Small intestine (tissue), 7 donors: ENCODE results near the gene RASA1. TPM values are rescaled to one million over a fixed set of nuclear protein-coding genes. Genes with fewer than 3 reads are reported as not detected.
"Not testable (repeated sequence)": the region's sequence is repeated elsewhere in the genome, so short reads cannot be mapped to it uniquely, and the experiment has no call there.

Experiments used
- DNase-seq, 2 donors: peaks; one replicate each; pipeline versions ENCODE4 v3.0.0 to v3.0.0-alpha.2; 2013
- FAIRE-seq: peaks from 2 replicates; lab custom pipeline; 2012; peaks lifted over from hg19 to GRCh38; lab: Jason Lieb, UNC
- H3K27ac ChIP-seq, 3 donors: one replicate each; pipeline ENCODE4 v1.5.1; 2013; ENCODE audit warnings: low read length in 2 of 3, mild to moderate bottlenecking in 2 of 3, control low read depth in 1 of 3, inconsistent platforms in 1 of 3, low read depth in 1 of 3, moderate library complexity in 1 of 3
- H3K27me3 ChIP-seq, 3 donors: one replicate each; pipeline ENCODE4 v1.6.1; 2013; ENCODE audit warnings: low read length in 3 of 3, inconsistent platforms in 1 of 3; ENCODE audit not compliant: control insufficient read depth in 3 of 3, insufficient read depth in 3 of 3
- H3K36me3 ChIP-seq, 3 donors: one replicate each; pipeline ENCODE4 v1.6.1; 2013; ENCODE audit warnings: low read length in 3 of 3, inconsistent platforms in 1 of 3, low read depth in 1 of 3, mild to moderate bottlenecking in 1 of 3, moderate library complexity in 1 of 3; ENCODE audit not compliant: control insufficient read depth in 3 of 3, insufficient read depth in 2 of 3
- H3K4me1 ChIP-seq, 3 donors: one replicate each; pipeline ENCODE4 v1.6.1; 2013; ENCODE audit warnings: low read length in 2 of 3, inconsistent platforms in 1 of 3, low read depth in 1 of 3, mild to moderate bottlenecking in 1 of 3, moderate library complexity in 1 of 3; ENCODE audit not compliant: control insufficient read depth in 3 of 3, insufficient read depth in 2 of 3
- H3K4me3 ChIP-seq, 3 donors: one replicate each; pipeline ENCODE4 v1.5.1; 2013; ENCODE audit warnings: low read length in 3 of 3, control low read depth in 1 of 3, inconsistent platforms in 1 of 3, low read depth in 1 of 3, mild to moderate bottlenecking in 1 of 3, moderate library complexity in 1 of 3
- H3K9me3 ChIP-seq, 2 donors: one replicate each; pipeline ENCODE4 v1.6.1; 2013; ENCODE audit warnings: low read depth in 1 of 2, low read length in 1 of 2; ENCODE audit not compliant: control insufficient read depth in 2 of 2, insufficient read depth in 1 of 2
- WGBS, 3 donors: extraction: QIAGEN DNeasy Blood & Tissue Kit; methylation state at CpG; one replicate each; pipeline ENCODE4 v1.1.7; 2013; 5-methylcytosine and 5-hydroxymethylcytosine counted together
- polyA plus RNA-seq, 4 donors: library from polyadenylated mRNA; stranded (reverse) in 3 of 4; unstranded in 1 of 4; fragments of 200-250 nt in 3 of 4; fragments of 120-200 nt in 1 of 4; gene quantifications; one replicate each; pipeline versions ENCODE4 v1.2.1 to v1.2.3, GENCODE V29; 2013
- donor health status: healthy with polysubstance abuse.
- donor health status: control.
- donor health status: control.
- donor health status: Bipolar disorder and iron deficiency.
- donor health status: healthy.

RASA1 gene
- polyA plus RNA-seq, 4 donors, result 9.5 to 30.5 (median 13.7) TPM

DNA sequence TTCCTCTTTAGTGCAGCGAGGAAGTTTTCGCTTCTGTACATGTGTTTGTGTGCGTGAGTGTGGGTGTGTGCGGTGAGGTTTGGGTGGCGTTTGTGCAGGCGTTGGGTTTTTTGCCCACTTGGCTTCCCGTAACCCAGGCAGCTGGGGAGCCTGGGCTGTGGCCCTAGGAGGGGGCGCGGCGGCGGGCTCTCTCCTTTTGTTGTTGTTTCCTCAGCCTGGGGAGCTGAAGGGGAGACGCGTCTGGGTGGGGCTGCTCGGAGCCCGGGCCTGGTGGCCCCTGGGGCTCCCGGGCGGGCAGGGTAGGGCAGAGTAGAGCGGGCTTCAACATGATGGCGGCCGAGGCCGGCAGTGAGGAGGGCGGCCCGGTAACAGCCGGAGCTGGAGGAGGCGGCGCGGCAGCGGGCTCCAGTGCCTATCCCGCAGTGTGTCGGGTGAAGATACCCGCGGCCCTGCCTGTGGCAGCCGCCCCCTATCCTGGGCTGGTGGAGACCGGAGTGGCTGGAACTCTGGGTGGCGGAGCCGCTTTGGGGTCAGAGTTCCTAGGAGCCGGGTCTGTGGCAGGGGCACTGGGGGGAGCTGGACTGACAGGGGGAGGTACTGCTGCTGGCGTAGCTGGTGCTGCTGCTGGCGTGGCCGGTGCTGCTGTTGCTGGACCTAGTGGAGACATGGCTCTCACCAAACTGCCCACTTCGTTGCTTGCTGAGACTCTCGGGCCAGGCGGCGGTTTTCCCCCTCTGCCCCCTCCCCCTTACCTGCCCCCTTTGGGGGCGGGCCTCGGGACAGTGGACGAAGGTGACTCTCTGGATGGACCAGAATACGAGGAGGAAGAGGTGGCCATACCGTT, 665 bp downstream of the RASA1 start:
- Histone ChIP-seq H3K4me1 (peaks cover 0 to 5% (median 3%) of the 10 kb centered on the region in 3 donors), H3K4me3 (peak overlapping the region; percentile 73 to 96 (median 91)), H3K27me3 (no peaks in the 10 kb centered on the region), H3K27ac (peak overlapping the region; percentile 91 to 98 (median 93)), H3K9me3 (no peaks in the 10 kb centered on the region), H3K36me3 (peaks cover 0 to 10% (median 0%) of the 10 kb centered on the region in 3 donors)
- no peak for FAIRE-seq
- peak; percentile 70 to 91 for DNase-seq
- WGBS, 3 donors, result 0% methylated on average over 40 to 49 of the region's 49 CpGs

DNA sequence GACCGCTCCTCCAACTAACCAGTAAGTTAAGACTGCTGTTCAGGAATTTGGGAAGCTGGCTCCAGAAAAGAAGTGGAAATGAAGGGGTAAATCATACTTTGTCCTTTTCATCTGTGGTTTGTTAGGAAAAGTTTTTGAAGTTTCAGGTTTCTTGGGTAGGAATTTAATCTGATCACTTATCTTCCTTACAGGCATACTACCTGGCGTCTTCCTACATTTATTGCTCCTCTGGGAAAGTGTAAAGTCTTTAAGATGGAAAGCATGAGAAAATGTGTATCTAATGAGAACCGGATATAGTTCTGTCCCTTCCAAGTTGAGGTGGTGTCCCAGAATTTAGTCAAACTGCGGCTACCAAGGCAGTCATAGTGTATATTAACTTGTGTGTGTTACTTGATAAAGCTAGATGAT, 1.3 kb downstream of the RASA1 start:
- H3K27me3 ChIP-seq, result no peaks in the 10 kb centered on the region
- WGBS, 3 donors, result 3 to 7% (median 7%) methylated on average over 4 of the region's 4 CpGs
- no peaks in the 10 kb centered on the region for H3K9me3 ChIP-seq
- no peak for FAIRE-seq
- peaks cover 0 to 7% (median 3%) of the 10 kb centered on the region in 3 donors for H3K4me1 ChIP-seq
- peak overlapping the region; percentile 73 to 96 (median 91) for H3K4me3 ChIP-seq
- H3K36me3 ChIP-seq, result peaks cover 0 to 15% (median 0%) of the 10 kb centered on the region in 3 donors
- peak overlapping the region; percentile 91 to 98 (median 93) for H3K27ac ChIP-seq
- DNase-seq, result peak in 1 of 2 donors; percentile 54

DNA sequence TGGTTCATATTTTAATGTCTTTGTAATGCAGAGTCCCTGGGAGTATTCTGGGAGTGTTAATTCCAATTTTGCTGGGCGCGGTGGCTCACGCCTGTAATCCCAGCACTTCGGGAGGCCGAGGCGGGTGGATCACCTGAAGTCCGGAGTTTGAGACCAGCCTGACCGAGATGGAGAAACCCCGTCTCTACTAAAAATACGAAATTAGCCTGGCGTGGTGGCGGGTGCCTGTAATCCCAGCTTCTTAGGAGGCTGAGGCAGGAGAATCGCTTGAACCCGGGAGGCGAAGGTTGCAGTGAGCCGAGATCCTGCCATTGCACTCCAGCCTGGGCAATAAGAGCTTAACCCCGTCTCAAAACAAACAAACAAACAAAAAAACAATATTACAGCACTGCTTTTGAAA, 3.2 kb downstream of the RASA1 start:
- Histone ChIP-seq H3K4me1 (peaks cover 0 to 11% (median 3%) of the 10 kb centered on the region in 3 donors), H3K36me3 (peaks cover 0 to 19% (median 0%) of the 10 kb centered on the region in 3 donors)
- H3K27me3 ChIP-seq, FAIRE-seq, H3K27ac ChIP-seq, H3K9me3 ChIP-seq, H3K4me3 ChIP-seq, DNase-seq: not testable (repeated sequence)
- 97 to 98% (median 98%) methylated on average over 17 of the region's 17 CpGs for WGBS, 3 donors

DNA sequence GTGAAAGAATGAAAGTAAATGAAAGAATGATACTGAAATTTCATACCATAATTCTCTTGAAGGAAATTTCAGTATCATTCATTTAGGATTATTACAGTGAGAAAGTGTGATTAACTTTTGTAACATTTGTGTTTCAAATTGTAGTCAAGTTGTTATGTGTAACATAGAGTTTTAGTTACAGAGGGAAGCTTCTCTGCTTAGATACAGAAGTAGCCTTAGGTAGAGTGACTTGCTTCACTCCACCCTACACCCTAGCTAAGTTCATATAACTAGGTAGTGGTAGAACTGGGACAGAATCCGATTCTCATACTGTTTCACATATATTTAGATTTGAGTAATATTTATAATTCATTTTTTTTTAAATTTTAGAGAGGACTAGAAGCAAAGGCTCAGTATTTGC, 9.0 kb downstream of the RASA1 start:
- H3K27ac ChIP-seq, result no peak overlapping the region
- H3K4me1 ChIP-seq, result peaks cover 0 to 6% (median 0%) of the 10 kb centered on the region in 3 donors
- FAIRE-seq (no peak), DNase-seq (no peak)
- H3K27me3 ChIP-seq, result no peaks in the 10 kb centered on the region
- H3K9me3 ChIP-seq, result no peaks in the 10 kb centered on the region
- 86 to 94% (median 88%) methylated on average over 1 of the region's 1 CpG for WGBS, 3 donors
- no peak overlapping the region for H3K4me3 ChIP-seq
- peaks cover 0 to 16% (median 0%) of the 10 kb centered on the region in 3 donors for H3K36me3 ChIP-seq

DNA sequence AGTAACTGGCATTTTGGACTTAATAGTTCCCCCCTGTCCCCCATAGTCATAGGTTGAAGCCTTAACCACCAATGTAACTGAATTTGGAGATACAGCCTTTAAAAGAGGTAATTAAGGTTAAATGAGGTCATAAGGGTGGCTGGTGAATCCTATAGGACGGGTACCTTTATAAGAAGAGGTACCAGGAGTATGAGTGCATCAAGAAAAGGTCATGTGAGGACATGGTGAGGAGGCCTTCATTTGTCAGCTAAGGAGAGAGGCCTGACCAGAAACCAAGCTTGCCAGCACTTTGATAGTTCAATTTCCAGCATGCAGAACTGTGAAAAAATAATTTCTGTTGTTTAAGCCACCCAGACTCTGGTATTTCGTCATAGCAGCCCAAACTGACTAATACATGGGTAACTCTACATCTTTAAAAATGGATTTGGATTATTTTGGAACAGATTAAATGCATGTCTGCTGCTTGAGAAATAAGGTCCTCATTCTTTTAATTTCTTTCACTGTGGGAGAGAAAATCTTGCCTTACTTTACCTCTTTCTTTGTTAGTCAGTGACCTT, 9.7 kb downstream of the RASA1 start:
- Histone ChIP-seq H3K36me3 (peaks cover 0 to 12% (median 0%) of the 10 kb centered on the region in 3 donors), H3K9me3 (no peaks in the 10 kb centered on the region), H3K4me3 (no peak overlapping the region), H3K4me1 (peaks cover 0 to 6% (median 0%) of the 10 kb centered on the region in 3 donors), H3K27ac (no peak overlapping the region), H3K27me3 (no peaks in the 10 kb centered on the region)
- 88 to 96% (median 96%) methylated on average over 2 of the region's 2 CpGs for WGBS, 3 donors
- DNase-seq, result no peak
- no peak for FAIRE-seq

DNA sequence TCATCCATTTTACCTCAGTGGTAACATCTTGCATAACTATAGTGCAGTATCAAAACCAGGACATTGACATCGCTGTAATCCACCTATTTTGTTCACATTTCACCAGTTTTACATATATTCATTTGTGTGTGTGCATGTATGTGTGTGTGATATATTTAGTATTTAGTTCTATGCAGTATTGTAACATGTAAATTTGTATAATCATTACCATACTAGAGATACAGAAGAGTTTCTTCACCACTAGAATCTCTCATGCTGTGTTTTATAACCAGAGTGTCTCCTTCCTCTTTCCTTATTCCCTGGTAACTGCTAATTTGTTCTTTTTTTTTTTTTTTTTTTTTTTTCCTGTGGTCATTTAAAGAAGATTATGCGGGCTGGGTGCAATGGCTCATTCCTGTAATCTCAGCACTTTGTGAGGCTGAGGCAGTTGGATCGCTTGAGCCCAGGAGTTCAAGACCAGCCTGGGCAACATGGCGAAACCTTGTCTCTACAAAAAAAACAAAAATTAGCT, 11.0 kb downstream of the RASA1 start:
- Histone ChIP-seq H3K9me3 (no peaks in the 10 kb centered on the region), H3K27me3 (no peaks in the 10 kb centered on the region), H3K27ac (no peak overlapping the region), H3K36me3 (peaks cover 0 to 11% (median 0%) of the 10 kb centered on the region in 3 donors), H3K4me3 (no peak overlapping the region), H3K4me1 (peaks cover 0 to 6% (median 0%) of the 10 kb centered on the region in 3 donors)
- no peak for DNase-seq
- no peak for FAIRE-seq
- WGBS, 3 donors, result 89 to 99% (median 94%) methylated on average over 4 of the region's 4 CpGs

DNA sequence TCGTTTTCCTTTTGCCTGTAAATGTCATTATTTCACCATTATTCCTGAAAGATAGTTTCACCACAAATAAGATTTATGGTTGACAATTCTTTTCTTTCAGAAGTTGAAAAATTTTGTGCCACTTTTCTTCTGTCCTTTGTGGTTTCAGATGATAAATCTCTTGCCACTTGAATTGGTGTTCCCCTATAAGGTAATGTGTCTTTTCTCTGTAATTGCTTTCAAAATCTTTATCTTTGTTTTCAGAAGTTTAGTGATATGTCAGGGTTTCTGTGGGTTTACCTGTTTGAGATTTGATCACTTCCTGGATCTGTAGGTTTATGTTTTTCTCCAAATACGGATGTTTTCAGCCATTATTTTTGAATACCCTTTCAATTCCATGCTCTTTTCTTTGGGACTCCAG, 14.6 kb downstream of the RASA1 start:
- FAIRE-seq, result no peak
- 72 to 82% (median 79%) methylated on average over 2 of the region's 2 CpGs for WGBS, 3 donors
- H3K27ac ChIP-seq, result no peak overlapping the region

DNA sequence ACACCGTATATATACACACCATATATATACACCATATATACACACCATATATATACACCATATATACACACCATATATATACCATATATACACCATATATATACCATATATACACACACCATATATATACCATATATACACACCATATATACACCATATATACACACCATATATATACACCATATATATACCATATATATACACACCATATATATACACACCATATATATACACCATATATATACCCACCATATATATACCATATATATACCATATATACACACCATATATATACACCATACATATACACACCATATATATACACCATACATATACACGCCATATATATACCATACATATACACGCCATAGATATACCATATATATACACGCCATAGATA, 19.6 kb downstream of the RASA1 start:
- H3K9me3 ChIP-seq, DNase-seq, H3K4me3 ChIP-seq, H3K27ac ChIP-seq, H3K27me3 ChIP-seq, FAIRE-seq, H3K4me1 ChIP-seq: not testable (repeated sequence)
- peaks cover 0 to 15% (median 0%) of the 10 kb centered on the region in 3 donors for H3K36me3 ChIP-seq
- WGBS, 3 donors, result 97 to 99% (median 98%) methylated on average over 4 of the region's 4 CpGs

More for the DNA sequence above, 14.6 kb downstream of the RASA1 start:
- no peaks in the 10 kb centered on the region for H3K9me3 ChIP-seq
- H3K4me3 ChIP-seq, result no peak overlapping the region
- no peaks in the 10 kb centered on the region for H3K27me3 ChIP-seq
- DNase-seq, result no peak
- no peaks in the 10 kb centered on the region for H3K4me1 ChIP-seq
- H3K36me3 ChIP-seq, result peaks cover 0 to 8% (median 0%) of the 10 kb centered on the region in 3 donors
